Pons (tissue), 1 donor: ENCODE results near the gene ULK2.
"Not testable (repeated sequence)": the region's sequence is repeated elsewhere in the genome, so short reads cannot be mapped to it uniquely, and the experiment has no call there.

Source experiments
- DNase-seq: peaks from one replicate; pipeline ENCODE4 v3.0.0-alpha.2; 2016; ENCODE audit warnings: low spot score

ULK2 gene

DNA sequence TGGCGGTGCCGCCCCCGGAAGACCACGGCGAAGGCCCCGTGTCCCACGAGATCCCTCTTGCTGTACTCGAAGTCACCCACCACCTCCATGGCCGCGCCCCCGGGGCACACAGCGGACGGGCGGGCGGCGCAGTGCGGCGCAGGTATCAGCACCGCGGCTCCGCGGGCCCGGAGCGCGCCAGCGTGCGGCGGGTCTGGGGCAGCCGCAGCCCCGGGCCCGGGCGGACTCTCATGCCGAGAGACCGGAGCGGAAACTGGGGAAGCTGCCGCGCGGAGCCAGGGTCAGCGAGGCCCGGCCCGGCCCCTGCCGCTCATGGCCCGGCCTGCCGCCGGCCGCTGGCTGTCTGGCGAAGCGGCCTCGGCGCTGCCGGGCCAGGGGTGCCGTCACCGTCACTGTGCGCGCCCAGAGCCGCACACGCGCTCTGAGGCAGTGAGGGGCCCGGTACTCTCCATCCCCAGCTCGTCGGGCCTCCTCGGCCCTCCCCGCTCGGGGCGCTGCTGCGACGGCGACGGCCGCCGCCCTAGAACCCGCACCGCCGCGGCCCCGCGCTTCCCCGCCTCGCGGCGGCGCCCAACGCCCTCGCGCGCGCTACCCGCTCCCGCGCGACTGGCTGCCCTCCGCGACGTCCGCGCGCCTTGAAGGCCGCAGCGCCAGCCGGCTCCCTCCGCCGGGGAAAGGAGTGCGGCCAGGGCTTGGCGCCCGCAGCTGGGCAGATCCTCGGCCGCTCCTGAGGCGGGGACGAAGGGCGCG, at the start of gene ULK2:
ULK2 (minus strand) TSS at position 608 of the 750 bp plus-strand sequence; CDS start at position 89, 519 bp downstream.
- DNase-seq = peak; percentile 52

GRCh38 chr17:19915245-19915978, 47.7 kb upstream of the ULK2 start:
- DNase-seq = no peak

GRCh38 chr17:19911033-19911432, 43.3 kb upstream of the ULK2 start:
- DNase-seq = no peak

DNA sequence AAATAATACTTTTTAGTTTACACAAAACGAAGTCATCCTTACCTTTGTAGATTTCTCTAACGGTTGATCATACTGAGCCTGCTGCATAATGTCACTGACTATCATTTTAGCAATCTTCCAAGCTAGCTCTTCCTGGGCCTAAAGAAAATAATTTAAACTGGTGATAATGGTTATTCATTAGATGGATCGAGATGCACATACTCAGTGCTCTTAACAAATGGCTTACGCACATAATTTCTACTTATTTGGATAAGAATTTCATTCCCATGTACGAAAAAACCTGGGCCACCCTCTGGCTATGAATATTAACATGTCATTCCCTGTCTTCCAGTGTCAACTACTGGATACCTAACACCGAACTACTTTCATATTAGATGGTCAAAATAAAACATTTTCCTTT, 41.4 kb upstream of the ULK2 start:
- DNase-seq = no peak

DNA sequence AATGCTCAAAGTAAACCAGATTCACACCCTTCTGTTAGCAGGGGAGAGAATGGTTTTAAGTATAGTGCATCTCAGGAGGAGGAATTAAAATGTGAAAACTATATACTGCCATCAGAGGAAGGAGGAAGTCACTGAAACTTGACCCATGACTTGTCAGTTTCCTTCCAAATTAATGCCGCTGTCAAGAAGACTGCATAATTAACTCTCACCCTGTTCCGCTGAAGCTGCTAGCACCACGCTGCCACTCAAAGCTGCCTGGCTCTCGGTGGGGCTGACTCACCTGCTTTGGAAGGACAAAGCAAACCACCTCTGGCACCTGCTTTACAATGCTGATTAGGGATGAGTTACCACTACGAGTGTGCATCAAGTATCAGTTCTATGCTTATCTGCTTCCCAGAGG, 37.8 kb upstream of the ULK2 start:
- peak; percentile 17 for DNase-seq

DNA sequence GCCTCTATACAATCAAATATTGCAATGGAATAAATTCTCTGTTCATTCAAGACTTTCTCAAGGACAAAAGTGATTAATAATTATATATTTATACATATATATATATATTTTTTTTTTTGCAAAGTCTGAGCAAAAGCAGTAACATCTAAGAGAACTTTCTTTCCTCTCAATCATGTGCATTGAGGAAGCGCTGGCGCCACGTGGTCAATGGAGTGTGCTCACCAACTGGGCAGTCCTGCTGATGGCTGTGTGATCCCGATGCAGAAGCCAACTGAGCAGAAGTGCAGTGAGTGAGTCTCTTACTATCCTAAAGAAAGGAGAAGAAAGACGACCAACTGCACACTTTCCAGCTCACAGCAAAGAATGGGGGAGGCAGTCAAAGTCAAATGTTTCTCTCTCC, 37.2 kb upstream of the ULK2 start:
- DNase-seq = peak; percentile 79

DNA sequence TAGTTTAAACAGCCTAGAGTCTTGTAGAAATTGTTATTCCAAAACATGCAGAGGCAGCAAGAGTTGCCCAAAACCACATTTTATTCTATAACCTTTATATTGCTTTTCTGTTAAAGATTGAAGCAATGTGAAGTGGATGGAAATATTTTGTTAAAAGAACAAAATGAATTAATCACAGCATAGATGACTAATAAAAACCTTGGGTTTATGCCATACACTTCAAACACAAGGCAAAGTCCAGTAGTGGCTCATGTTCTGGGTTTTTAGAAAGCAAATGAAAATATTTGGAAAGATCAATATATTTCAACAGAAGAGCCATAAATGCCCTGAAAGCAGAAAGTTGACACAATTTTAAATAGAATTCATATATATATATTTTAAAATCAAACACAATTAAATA, 36.7 kb upstream of the ULK2 start:
- no peak for DNase-seq

GRCh38 chr17:19900809-19901208, 33.1 kb upstream of the ULK2 start:
- no peak for DNase-seq

DNA sequence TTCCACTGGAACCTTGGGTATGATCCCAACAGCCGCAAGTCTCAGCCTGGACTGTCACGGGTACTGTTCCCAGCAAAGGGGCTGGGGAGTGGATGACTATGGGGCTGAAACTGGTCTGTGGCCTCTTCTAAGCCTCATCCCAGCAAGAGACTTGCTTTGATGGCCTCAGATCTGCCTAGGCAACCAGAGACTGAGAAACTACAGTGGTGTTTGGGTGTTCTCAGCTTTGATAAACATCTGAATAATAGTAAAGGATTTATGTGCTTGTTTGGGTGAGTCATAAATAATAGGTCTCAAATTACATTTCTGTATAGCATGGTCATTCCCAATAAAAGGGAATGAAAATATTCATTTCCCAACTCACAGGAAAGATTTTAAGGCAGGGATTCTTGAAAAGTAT, 30.2 kb upstream of the ULK2 start:
- no peak for DNase-seq

DNA sequence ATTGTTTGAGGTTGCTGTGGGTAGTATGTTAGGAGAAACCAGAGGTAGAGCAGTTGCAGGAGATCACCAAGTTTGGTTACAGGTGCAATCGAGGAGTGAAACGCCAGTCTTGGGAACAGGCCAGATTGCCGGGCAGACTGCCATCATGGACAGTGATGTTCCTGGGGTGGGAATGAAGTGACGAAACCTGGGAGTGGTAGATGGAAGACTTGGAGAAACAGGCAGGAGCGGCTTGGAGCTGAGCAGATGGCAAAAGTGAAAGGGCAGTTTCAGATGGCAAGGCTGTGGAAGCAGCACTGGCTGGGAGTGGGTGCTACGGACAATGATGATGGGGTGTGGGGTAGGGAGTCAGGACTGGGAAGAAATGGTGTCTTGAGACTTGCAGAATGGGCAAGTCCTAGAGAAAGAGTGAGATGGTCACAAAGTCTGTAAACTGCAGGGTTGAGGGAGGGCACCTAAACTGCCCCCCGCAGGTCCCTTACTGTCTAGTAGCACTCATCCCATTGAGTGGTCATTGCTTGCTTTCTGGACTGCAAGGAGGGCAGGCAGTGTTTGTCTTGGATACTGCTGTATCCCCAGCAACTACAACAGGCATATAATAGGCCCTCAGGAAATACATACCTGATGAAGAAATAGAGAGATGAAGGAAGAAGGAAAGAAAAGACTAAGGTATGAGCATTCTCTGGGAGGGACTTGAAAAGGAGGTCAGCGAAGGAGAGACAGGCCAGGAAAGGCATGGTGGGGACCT, 29.5 kb upstream of the ULK2 start:
- no peak for DNase-seq

DNA sequence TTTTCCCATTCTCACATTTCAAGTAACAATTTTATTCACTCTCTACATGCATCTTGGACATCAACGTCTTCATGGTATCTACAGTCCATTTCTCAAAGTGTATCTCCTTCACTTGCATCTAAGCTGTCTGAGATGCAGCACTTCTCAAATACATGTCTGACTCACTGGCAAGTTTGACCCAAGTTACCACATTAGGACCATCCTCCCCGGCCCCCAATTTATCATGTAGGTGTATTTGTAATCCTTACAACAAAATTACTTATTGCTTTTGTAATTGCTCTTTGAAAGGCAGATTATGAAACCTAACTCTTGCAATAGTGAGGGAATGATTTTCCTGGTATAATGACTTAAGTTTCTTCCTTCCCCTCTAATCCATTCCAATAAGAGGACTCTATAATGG, 28.9 kb upstream of the ULK2 start:
- DNase-seq = no peak

GRCh38 chr17:19890554-19890953, 22.8 kb upstream of the ULK2 start:
- DNase-seq = not testable (repeated sequence)

- not testable (repeated sequence) for DNase-seq
Measured at GRCh38 chr17:19890001-19890400, 22.3 kb upstream of the ULK2 start.

GRCh38 chr17:19886116-19886515, 18.4 kb upstream of the ULK2 start:
- no peak for DNase-seq

DNA sequence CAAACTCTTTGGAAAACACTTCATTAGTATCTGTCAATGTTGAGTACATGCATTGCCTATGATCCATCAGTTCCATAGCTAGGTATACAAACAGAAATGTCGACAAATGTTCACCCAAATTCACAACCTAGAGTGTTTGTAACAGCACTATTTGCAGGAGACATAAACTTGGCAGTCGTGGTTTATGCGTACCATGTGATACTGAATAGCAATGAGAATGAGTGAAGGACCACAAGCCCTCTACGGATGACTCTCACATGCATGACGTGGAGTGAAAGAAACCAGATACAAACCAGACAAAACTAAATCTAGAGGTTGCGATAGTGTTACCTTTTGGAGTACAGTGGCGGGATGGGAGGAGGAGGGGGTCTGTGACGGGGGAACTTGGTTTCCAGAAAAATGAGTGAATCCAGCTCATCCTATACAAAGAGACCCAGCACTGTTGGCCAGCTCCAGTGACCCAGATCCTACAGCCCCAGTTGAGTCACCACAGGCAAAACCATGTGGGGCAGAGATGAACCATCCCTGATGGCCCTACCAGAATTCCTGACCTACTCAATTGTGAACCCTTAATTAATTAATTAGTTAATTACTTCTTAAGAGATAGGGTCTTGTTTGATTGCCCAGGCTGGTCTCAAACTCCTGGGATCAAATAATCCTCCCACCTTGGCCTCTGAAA, 15.9 kb upstream of the ULK2 start:
- no peak for DNase-seq

- DNase-seq = no peak
Measured at GRCh38 chr17:19880393-19880792, 12.7 kb upstream of the ULK2 start.

- DNase-seq = no peak
Measured at GRCh38 chr17:19877364-19877945, 9.7 kb upstream of the ULK2 start.

DNA sequence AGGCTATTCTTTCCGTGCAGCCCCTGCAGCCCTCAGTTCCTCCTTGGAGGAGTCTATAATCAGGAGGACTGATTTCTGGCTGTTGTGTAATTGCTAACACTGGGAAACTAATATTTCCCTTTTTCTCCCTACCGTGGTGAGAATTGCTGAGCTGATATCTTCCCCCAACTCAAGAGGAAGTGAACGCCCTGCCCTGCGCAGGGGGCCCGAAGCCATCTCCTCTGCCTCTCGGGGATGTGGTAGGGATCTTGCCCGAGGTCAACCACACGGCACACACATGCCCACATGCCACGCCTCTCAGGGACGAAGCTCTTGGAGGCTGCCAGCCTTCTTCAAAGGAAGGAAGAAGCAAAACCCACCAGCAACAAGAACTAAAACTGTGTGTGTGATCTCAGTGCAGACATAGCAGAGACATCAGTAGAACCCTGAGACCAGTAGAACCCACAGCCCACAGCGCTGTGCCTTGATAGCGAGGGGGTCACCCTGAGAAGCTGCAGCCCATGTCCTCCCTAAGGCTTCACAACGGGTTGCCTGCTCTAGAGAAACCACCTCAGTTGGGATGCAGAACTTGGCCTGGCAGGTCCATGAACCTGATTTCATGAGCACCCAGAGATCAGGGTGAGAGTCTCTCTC, 8.9 kb upstream of the ULK2 start:
- DNase-seq = peak; percentile 84

DNA sequence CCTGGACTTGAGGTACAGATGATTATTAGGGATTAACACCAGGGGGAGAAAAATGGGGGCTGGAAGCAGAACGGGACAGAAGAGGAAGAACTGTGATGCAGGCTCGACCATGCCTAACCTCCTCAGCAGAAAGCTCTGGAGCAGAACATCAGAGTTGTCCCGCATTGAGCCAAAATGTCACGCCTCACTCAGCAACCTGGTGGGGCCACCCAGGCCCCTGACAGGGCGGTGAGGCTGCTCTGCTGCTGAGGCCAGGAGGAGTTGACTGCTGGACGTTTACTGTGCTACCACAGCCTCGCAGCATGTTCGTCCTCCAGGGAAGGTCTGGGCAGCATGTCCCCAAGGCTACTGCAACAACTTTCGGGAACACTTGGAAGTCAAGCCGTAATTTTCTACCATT, 6.5 kb upstream of the ULK2 start:
- DNase-seq = no peak

- peak; percentile 36 for DNase-seq
Measured at GRCh38 chr17:19873346-19873745, 5.6 kb upstream of the ULK2 start.

DNA sequence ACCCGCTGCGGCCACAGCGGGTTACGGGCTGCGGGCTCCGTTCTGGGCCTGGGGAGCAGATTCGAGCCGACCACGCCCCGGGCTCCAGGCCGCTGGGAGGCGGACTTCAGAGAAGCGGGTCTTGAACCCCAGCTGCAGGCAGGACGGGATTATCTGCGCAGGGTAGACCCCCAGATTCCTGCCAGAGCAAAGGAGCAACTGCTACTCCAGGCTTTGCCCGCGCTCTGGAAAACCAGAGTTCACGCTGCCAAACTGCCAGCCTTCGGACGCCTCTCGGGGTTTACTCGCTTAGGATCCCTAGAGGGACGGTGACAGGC, 301 bp upstream of the ULK2 start:
- no peak for DNase-seq

DNA sequence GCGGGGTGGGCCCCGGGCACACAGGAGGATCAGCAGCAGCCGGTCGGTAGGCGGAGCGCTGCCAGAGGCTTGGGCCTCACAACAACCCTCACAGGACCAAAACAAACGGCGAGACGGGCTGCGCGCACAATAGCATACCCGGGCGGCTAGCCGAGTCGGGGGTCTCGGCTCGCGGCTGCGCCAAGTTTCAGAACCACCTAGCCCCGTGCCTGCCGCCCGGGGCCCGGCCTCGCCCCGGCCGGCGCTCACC, 732 bp downstream of the ULK2 start:
- peak; percentile 63 for DNase-seq
